PC-9 (cell line): ENCODE results near the gene PRELP. TPM values are rescaled to one million over a fixed set of nuclear protein-coding genes. Genes with fewer than 3 reads are reported as not detected.
A peak's percentile ranks its signal among the peaks of the same experiment; 100 is the strongest.

Experiments used
- Bru-seq: library from RNA; stranded (reverse); fragments of 400-500 nt; gene quantifications from one replicate; lab custom pipeline; 2021; lab: Mats Ljungman, UMichigan
- BruChase-seq, 2 experiments: library from RNA; stranded (reverse); fragments of 400-500 nt; gene quantifications; one replicate each; lab custom pipeline; 2021; lab: Mats Ljungman, UMichigan
- BruUV-seq: library from RNA; stranded (reverse); fragments of 400-500 nt; replicated peaks from 2 replicates; lab custom pipeline; 2021; lab: Mats Ljungman, UMichigan
- CTCF ChIA-PET: fragments of 300-600 bp; sonication (Branson Sonifier 250); formaldehyde crosslinking; loops from one replicate; lab custom pipeline; 2022; ENCODE audit warnings: antibody characterized with exemption; lab: Charles Lee
- POLR2A ChIA-PET: fragments of 300-600 bp; sonication (Branson Sonifier 250); formaldehyde crosslinking; loops from one replicate; lab custom pipeline; 2022; ENCODE audit warnings: antibody characterized with exemption; ENCODE audit not compliant: unreplicated experiment; lab: Charles Lee
- DNase-seq, 2 experiments: peaks; one replicate each; pipeline versions ENCODE4 v3.0.0 to v3.0.0-alpha.2; 2015 to 2022; ENCODE audit warnings: mixed read lengths in 1 of 2
- H2AFZ ChIP-seq: fragments of 200-600 bp; sonication (generic); 2 replicates; pipeline ENCODE4 v1.8.1; 2017; ENCODE audit warnings: antibody characterized with exemption
- H3F3A ChIP-seq: fragments of 200-600 bp; sonication (generic); 2 replicates; pipeline ENCODE4 v1.8.1; 2017; ENCODE audit warnings: antibody characterized with exemption, mild to moderate bottlenecking, low read depth; ENCODE audit not compliant: insufficient read depth
- H3K27ac ChIP-seq: fragments of 200-600 bp; sonication (generic); 2 replicates; pipeline ENCODE4 v1.6.1; 2016; ENCODE audit warnings: mixed run types
- H3K27me3 ChIP-seq: fragments of 200-600 bp; sonication (generic); 2 replicates; pipeline ENCODE4 v1.6.1; 2016; ENCODE audit warnings: low read depth, mixed run types; ENCODE audit not compliant: insufficient read depth
- H3K36me3 ChIP-seq: fragments of 200-600 bp; sonication (generic); 2 replicates; pipeline ENCODE4 v1.6.1; 2016; ENCODE audit warnings: low read depth, mixed run types
- H3K4me1 ChIP-seq: fragments of 200-600 bp; sonication (generic); replicated peaks from 2 replicates; pipeline ENCODE4 v1.6.1; 2016; ENCODE audit warnings: mixed run types; ENCODE audit not compliant: insufficient read depth
- H3K4me2 ChIP-seq: fragments of 200-600 bp; sonication (generic); 2 replicates; pipeline ENCODE4 v1.6.1; 2017; ENCODE audit warnings: mixed run types
- H3K4me3 ChIP-seq: fragments of 200-600 bp; sonication (generic); 2 replicates; pipeline ENCODE4 v1.6.1; 2016; ENCODE audit warnings: mixed run types
- H3K79me2 ChIP-seq: fragments of 200-600 bp; sonication (generic); 2 replicates; pipeline ENCODE4 v1.6.1; 2017; ENCODE audit warnings: low read depth, mixed run types
- H3K9me2 ChIP-seq: fragments of 200-600 bp; sonication (generic); 2 replicates; pipeline ENCODE4 v1.8.1; 2017; ENCODE audit warnings: mild to moderate bottlenecking; ENCODE audit not compliant: insufficient read depth
- H3K9me3 ChIP-seq: fragments of 200-600 bp; sonication (generic); 2 replicates; pipeline ENCODE4 v1.8.1; 2016; ENCODE audit warnings: low read depth; ENCODE audit not compliant: insufficient read depth
- H4K20me1 ChIP-seq: fragments of 200-600 bp; sonication (generic); 2 replicates; pipeline ENCODE4 v1.8.1; 2017; ENCODE audit not compliant: insufficient read depth
- CTCF ChIP-seq: fragments of 200-600 bp; sonication (generic); conservative IDR thresholded peaks from 2 replicates; pipeline ENCODE4 v1.6.1; 2017; ENCODE audit warnings: mixed run types, antibody characterized with exemption, mild to moderate bottlenecking, moderate library complexity
- EZH2 ChIP-seq: fragments of 200-600 bp; sonication (generic); IDR thresholded peaks from 2 replicates; pipeline ENCODE4 v1.8.0; 2017; ENCODE audit warnings: antibody characterized with exemption, low read depth
- intact Hi-C: fragments of 100-400 bp; cut with micrococcal nuclease; formaldehyde crosslinking; loops from one replicate; pipeline ENCODE4 v1.10.0; 2022; ENCODE audit not compliant: unreplicated experiment
- long read RNA-seq: library from polyadenylated mRNA; stranded (forward); transcript quantifications from one replicate; pipeline ENCODE4 v2.0.0, GENCODE V29; 2022
- total RNA-seq: library from RNA; stranded (reverse); gene quantifications from 2 replicates; pipeline ENCODE4 v1.2.3, GENCODE V29; 2021

Gene PRELP
- total RNA-seq (not detected in 2 replicates), Bru-seq, nascent RNA (not detected), BruChase-seq, experiment 1, labeled RNA remaining after a 2-hour chase (not detected), BruChase-seq, experiment 2, labeled RNA remaining after a 6-hour chase (not detected)
- long read RNA-seq, partial matches to known transcripts = 0 of 1 reads
- long read RNA-seq, other reads (novel, unspliced or antisense) = 1 of 1 reads

DNA sequence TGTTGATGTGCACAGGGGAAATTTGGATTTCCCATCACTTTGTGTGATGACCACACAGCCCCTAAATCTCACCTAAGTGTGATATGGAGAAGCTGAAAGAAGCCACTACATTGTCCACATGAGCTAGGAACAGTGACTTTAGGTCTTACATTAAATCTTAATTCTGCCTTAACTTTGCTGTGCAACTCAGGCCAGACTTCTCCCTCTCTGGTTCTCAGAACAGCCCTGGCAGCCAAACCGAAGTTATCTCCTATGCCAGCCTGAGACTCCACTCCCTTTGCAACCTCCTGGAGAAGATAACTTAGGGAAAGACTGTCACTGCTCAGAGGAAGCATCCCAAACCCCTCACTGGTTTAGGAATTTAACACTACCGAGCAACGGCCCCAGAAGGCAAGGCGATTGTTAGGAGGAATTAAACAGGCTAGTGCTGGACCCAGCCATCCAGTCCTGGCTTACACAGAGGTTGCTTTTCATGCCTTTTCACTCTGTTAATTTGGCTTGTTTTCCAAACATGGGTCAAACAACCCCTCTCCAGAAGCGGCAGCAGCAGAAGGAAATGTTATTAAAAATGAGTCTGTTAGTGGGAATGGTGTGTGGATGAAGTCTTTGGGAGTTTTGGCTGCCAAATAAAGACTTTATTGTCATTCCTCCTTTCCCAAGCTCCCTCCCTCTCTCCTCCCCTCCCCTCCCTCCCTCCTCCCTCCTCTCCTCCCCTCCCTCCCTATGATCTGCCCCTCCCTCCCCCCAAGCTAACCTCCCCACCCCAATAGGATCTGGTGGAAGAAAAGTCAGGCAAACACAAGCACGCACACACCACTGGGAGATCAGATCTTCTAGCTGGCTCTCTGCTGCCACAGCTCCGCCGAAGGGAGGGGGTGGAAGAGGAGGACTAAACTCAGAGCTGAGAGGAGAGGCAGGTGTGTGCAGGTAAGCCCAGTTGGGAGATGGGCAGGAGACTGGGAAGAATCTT, at the start of gene PRELP:
TSS of gene PRELP (plus strand) at position 795 of the 970 bp plus-strand sequence. CDS start 7,379 bp downstream, outside the sequence.
- intact Hi-C loops = no loop called here
- Histone ChIP-seq H3K4me1 (peaks cover 11% of the 10 kb centered on the region), H3K4me2 (no peak within 1 kb of the TSS), H3K36me3 (no peaks in the 10 kb centered on the region), H4K20me1 (no peaks in the 10 kb centered on the region), H3K9me2 (no peaks in the 10 kb centered on the region), H3K9me3 (no peaks in the 10 kb centered on the region), H3K27me3 (peaks cover 7% of the 10 kb centered on the region; the same call in 1 of the 2 replicates), H3K27ac (no peak within 1 kb of the TSS), H3F3A (peaks cover 7% of the 10 kb centered on the region), H3K79me2 (no peaks in the 10 kb centered on the region), H2AFZ (no peak within 1 kb of the TSS), H3K4me3 (no peak within 1 kb of the TSS)
- DNase-seq = peak in 1 of 2 experiments; percentile 29
- no peak for TF ChIP-seq EZH2
- TF ChIP-seq CTCF = no peak
- no TSS peak for BruUV-seq
- POLR2A ChIA-PET = interaction anchor here (0.6 to 0.7 kb wide), 2 partner anchors 9 to 218 kb away, joined by 3 to 7 read pairs; no protein-coding TSS in a partner anchor
- CTCF ChIA-PET = interaction anchor here (0.5 to 0.7 kb wide), 3 partner anchors 129 to 405 kb away, joined by 3 to 4 read pairs (median 3); no protein-coding TSS in a partner anchor

- CTCF ChIA-PET = interaction anchor here (0.6 kb wide), 1 partner anchor 42 kb away, joined by 3 read pairs; no protein-coding TSS in a partner anchor
- H3K4me3 ChIP-seq = no peak overlapping the region
- POLR2A ChIA-PET = interaction anchor here (0.6 kb wide), 1 partner anchor 184 kb away, joined by 7 read pairs; no protein-coding TSS in a partner anchor
Observed at GRCh38 chr1:203426366-203426765, 49.2 kb upstream of the PRELP start.

More at GRCh38 chr1:203426366-203426765, 49.2 kb upstream of the PRELP start:
- Histone ChIP-seq H3K36me3 (no peaks in the 10 kb centered on the region), H3K4me2 (no peak overlapping the region), H3K9me2 (no peaks in the 10 kb centered on the region), H3K27me3 (peaks cover 83% of the 10 kb centered on the region), H3K79me2 (no peaks in the 10 kb centered on the region), H3K4me1 (no peaks in the 10 kb centered on the region), H4K20me1 (no peaks in the 10 kb centered on the region), H3K9me3 (no peaks in the 10 kb centered on the region), H3F3A (no peaks in the 10 kb centered on the region; the same call in 1 of the 2 replicates), H2AFZ (no peak overlapping the region), H3K27ac (no peak overlapping the region)
- no TSS peak for BruUV-seq
- no peak for TF ChIP-seq CTCF
- TF ChIP-seq EZH2 = no peak
- intact Hi-C loops = no loop called here
- no peak for DNase-seq
